Spleen (tissue), 7 donors: ENCODE measurements around the gene C16orf87.

Source experiments
- POLR2A ChIP-seq, 3 donors: fragments of 450-650 bp; IDR thresholded peaks; one replicate each; pipeline ENCODE4 v1.5.1; 2017; ENCODE audit warnings: antibody characterized with exemption in 3 of 3, mild to moderate bottlenecking in 1 of 3
- TF ChIP-seq, protein P1 (sequence below), 11 experiments: fragments of 200-600 bp in 7 of 11; fragments of 450-650 bp in 4 of 11; sonication (generic) in 4 of 11; IDR thresholded peaks in 8 of 11; conservative IDR thresholded peaks in 3 of 11; 1 replicate in 7 of 11; 2 replicates in 4 of 11; pipeline versions ENCODE4 v1.4.0 to v1.8.0; 2016 to 2021; ENCODE audit warnings: antibody characterized with exemption in 11 of 11, inconsistent platforms in 4 of 11, mild to moderate bottlenecking in 1 of 11
- donor health status: DM: no; HTN: no; CAD: no; lungs with moderate emphysema.
- donor health status: DM: no; HTN: no; CAD: no.
- donor health status: DM: no; HTN: no; CAD: no.

GRCh38 chr16:46772463-46772862 lies 58.5 kb downstream of the C16orf87 start:
- TF ChIP-seq, protein P1, sequence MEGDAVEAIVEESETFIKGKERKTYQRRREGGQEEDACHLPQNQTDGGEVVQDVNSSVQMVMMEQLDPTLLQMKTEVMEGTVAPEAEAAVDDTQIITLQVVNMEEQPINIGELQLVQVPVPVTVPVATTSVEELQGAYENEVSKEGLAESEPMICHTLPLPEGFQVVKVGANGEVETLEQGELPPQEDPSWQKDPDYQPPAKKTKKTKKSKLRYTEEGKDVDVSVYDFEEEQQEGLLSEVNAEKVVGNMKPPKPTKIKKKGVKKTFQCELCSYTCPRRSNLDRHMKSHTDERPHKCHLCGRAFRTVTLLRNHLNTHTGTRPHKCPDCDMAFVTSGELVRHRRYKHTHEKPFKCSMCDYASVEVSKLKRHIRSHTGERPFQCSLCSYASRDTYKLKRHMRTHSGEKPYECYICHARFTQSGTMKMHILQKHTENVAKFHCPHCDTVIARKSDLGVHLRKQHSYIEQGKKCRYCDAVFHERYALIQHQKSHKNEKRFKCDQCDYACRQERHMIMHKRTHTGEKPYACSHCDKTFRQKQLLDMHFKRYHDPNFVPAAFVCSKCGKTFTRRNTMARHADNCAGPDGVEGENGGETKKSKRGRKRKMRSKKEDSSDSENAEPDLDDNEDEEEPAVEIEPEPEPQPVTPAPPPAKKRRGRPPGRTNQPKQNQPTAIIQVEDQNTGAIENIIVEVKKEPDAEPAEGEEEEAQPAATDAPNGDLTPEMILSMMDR (IDR thresholded peaks at IDR 0.05 in 8 of 11, conservative IDR thresholded peaks at IDR 0.05 in 3 of 11): no peak
- TF ChIP-seq POLR2A (IDR thresholded peaks at IDR 0.05): no peak
